HepG2 (cell line): Measurements from ENCODE around the gene ELOVL6. TPM values are rescaled to one million over a fixed set of nuclear protein-coding genes. Genes with fewer than 3 reads are reported as not detected.
A peak's percentile ranks its signal among the peaks of the same experiment; 100 is the strongest.

Experiments
- ATAC-seq: fragments of 200-7000 bp; cut with Tn5 transposase; 3 replicates; pipeline ENCODE4 v1.9.1; 2020; ENCODE audit warnings: mild to moderate bottlenecking, moderate library complexity
- BruUV-seq: library from RNA; stranded (reverse); fragments of 400-500 nt; replicated peaks from 2 replicates; lab custom pipeline; 2021; lab: Mats Ljungman, UMichigan
- CTCF ChIA-PET: fragments of 300-600 bp; formaldehyde crosslinking; extraction: SDS; loops from one replicate; lab custom pipeline; 2021; ENCODE audit warnings: low total read pairs, inconsistent platforms, low intra/inter-chr PET ratio; lab: Yijun Ruan, JAX
- POLR2A ChIA-PET: fragments of 350-600 bp; sonication (Branson Sonifier 250); formaldehyde crosslinking; loops from one replicate; lab custom pipeline; 2020; ENCODE audit warnings: antibody characterized with exemption, inconsistent platforms; lab: Yijun Ruan, JAX
- DNase-seq: peaks from one replicate; pipeline ENCODE4 v3.0.0-alpha.2; 2015; ENCODE audit warnings: low spot score
- FAIRE-seq: peaks from 3 replicates; lab custom pipeline; 2011; peaks lifted over from hg19 to GRCh38; lab: Jason Lieb, UNC
- H2AFZ ChIP-seq: one replicate; pipeline ENCODE4 v1.6.1; 2011; ENCODE audit warnings: low read length, inconsistent platforms
- H3K27ac ChIP-seq: fragments of 300-600 bp; 3 replicates; pipeline ENCODE4 v1.8.0; 2011; ENCODE audit warnings: mixed run types, mild to moderate bottlenecking, mixed read lengths, low read length, inconsistent platforms; ENCODE audit not compliant: insufficient read depth; ENCODE audit errors: extremely low read length
- H3K27me3 ChIP-seq, 2 experiments: fragments of 200-600 bp in 1 of 2; 2 replicates in 1 of 2; 3 replicates in 1 of 2; pipeline versions ENCODE4 v1.6.0 to v1.8.0; 2011; ENCODE audit warnings: low read length in 2 of 2, mild to moderate bottlenecking in 2 of 2, moderate library complexity in 2 of 2, inconsistent platforms in 1 of 2; ENCODE audit not compliant: insufficient read depth in 2 of 2, control insufficient read depth in 1 of 2
- H3K36me3 ChIP-seq, 2 experiments: fragments of 200-600 bp in 1 of 2; replicated peaks in 1 of 2; 2 replicates in 1 of 2; 3 replicates in 1 of 2; pipeline versions ENCODE4 v1.5.1 to v1.8.0; 2011; ENCODE audit warnings: low read length in 2 of 2, inconsistent platforms in 1 of 2; ENCODE audit not compliant: insufficient read depth in 2 of 2, control insufficient read depth in 1 of 2
- H3K4me1 ChIP-seq: 2 replicates; pipeline ENCODE4 v1.5.1; 2012; ENCODE audit warnings: low read length, inconsistent platforms; ENCODE audit not compliant: insufficient read depth
- H3K4me2 ChIP-seq: 2 replicates; pipeline ENCODE4 v1.6.0; 2011; ENCODE audit warnings: low read depth, low read length, inconsistent platforms
- H3K4me3 ChIP-seq, 3 experiments: fragments of 200-600 bp in 1 of 3; sonication (generic), shearing (Covaris generic) in 1 of 3; replicated peaks in 1 of 3; 2 replicates each; pipeline ENCODE4 v1.5.1; 2011 to 2016; ENCODE audit warnings: low read length in 3 of 3, inconsistent platforms in 2 of 3, low read depth in 2 of 3, mild to moderate bottlenecking in 2 of 3, control low read depth in 1 of 3, mixed read lengths in 1 of 3; ENCODE audit not compliant: insufficient read depth in 1 of 3
- H3K79me2 ChIP-seq: one replicate; pipeline ENCODE4 v1.6.1; 2011; ENCODE audit warnings: low read length, inconsistent platforms; ENCODE audit not compliant: insufficient read depth
- H3K9ac ChIP-seq: 2 replicates; pipeline ENCODE4 v1.6.0; 2011; ENCODE audit warnings: mild to moderate bottlenecking, low read depth, low read length, inconsistent platforms; ENCODE audit not compliant: insufficient read depth
- H3K9me3 ChIP-seq: 2 replicates; pipeline ENCODE4 v1.5.1; 2012; ENCODE audit warnings: mild to moderate bottlenecking, low read length
- H4K20me1 ChIP-seq: 2 replicates; pipeline ENCODE4 v1.6.0; 2011; ENCODE audit warnings: inconsistent platforms, mild to moderate bottlenecking, low read length, moderate library complexity; ENCODE audit not compliant: insufficient read depth
- AGO1 ChIP-seq: fragments of 200-400 bp; formaldehyde crosslinking; IDR thresholded peaks from 2 replicates; pipeline ENCODE4 v1.6.1; 2017; ENCODE audit warnings: mild to moderate bottlenecking, low read depth, low read length, moderate library complexity; ENCODE audit not compliant: poor library complexity, severe bottlenecking
- ELF1 ChIP-seq: sonication (generic); formaldehyde crosslinking; IDR thresholded peaks from 2 replicates; pipeline ENCODE4 v1.4.0; 2020; ENCODE audit warnings: missing genetic modification reagents
- FOXP4 ChIP-seq: sonication (generic); formaldehyde crosslinking; IDR thresholded peaks from 2 replicates; pipeline ENCODE4 v1.4.0; 2020; ENCODE audit warnings: missing genetic modification reagents
- HMG20B ChIP-seq: conservative IDR thresholded peaks from 2 replicates; pipeline ENCODE4 v1.6.1; 2016; ENCODE audit warnings: missing genetic modification reagents, missing compliant biosample characterization
- HNF4A ChIP-seq: sonication (generic); formaldehyde crosslinking; IDR thresholded peaks from 2 replicates; pipeline ENCODE4 v1.4.0; 2020; ENCODE audit warnings: missing genetic modification reagents
- MAFF ChIP-seq: IDR thresholded peaks from 2 replicates; pipeline ENCODE4 v1.6.1; 2011; ENCODE audit warnings: low read depth, low read length, improper control_type of control experiment
- POLR2G ChIP-seq: fragments of 200-400 bp; formaldehyde crosslinking; IDR thresholded peaks from 2 replicates; pipeline ENCODE4 v1.6.1; 2018; ENCODE audit warnings: mild to moderate bottlenecking, low read depth, low read length, moderate library complexity
- RELA ChIP-seq: sonication (generic); formaldehyde crosslinking; IDR thresholded peaks from 2 replicates; pipeline ENCODE4 v1.4.0; 2020; ENCODE audit warnings: missing genetic modification reagents
- RXRB ChIP-seq: IDR thresholded peaks from 2 replicates; pipeline ENCODE4 v1.6.1; 2016; ENCODE audit warnings: borderline replicate concordance, missing genetic modification reagents, missing compliant biosample characterization
- SOX6 ChIP-seq, 2 experiments: fragments of 450-650 bp in 1 of 2; sonication (generic) in 1 of 2; formaldehyde crosslinking in 1 of 2; IDR thresholded peaks; 2 replicates each; pipeline versions ENCODE4 v1.4.0 to v1.6.1; 2017 to 2020; ENCODE audit warnings: antibody characterized with exemption in 1 of 2, mild to moderate bottlenecking in 1 of 2, missing genetic modification reagents in 1 of 2
- TBX3 ChIP-seq: fragments of 450-650 bp; IDR thresholded peaks from 2 replicates; pipeline ENCODE4 v1.6.1; 2017; ENCODE audit warnings: antibody characterized with exemption, mild to moderate bottlenecking, inconsistent platforms, borderline replicate concordance
- ZBTB38 ChIP-seq: sonication (generic); formaldehyde crosslinking; IDR thresholded peaks from 2 replicates; pipeline ENCODE4 v1.5.1; 2020; ENCODE audit warnings: mild to moderate bottlenecking, missing genetic modification reagents
- ZFP36 ChIP-seq: fragments of 150-350 bp; IDR thresholded peaks from 2 replicates; pipeline ENCODE4 v1.6.1; 2018; ENCODE audit warnings: borderline replicate concordance, low read length, low read depth; ENCODE audit not compliant: partially characterized antibody
- ZFX ChIP-seq: sonication (generic); formaldehyde crosslinking; IDR thresholded peaks from 2 replicates; pipeline ENCODE4 v1.4.0; 2020; ENCODE audit warnings: mild to moderate bottlenecking, low read depth, missing genetic modification reagents, moderate library complexity
- ZNF20 ChIP-seq: sonication (generic); formaldehyde crosslinking; IDR thresholded peaks from 2 replicates; pipeline ENCODE4 v1.4.0; 2020; ENCODE audit warnings: mild to moderate bottlenecking, moderate library complexity, missing genetic modification reagents
- ZNF740 ChIP-seq: sonication (generic); formaldehyde crosslinking; IDR thresholded peaks from 2 replicates; pipeline ENCODE4 v1.4.0; 2020; ENCODE audit warnings: missing genetic modification reagents
- ZNF747 ChIP-seq: sonication (generic); formaldehyde crosslinking; IDR thresholded peaks from 2 replicates; pipeline ENCODE4 v1.8.1; 2023; ENCODE audit warnings: missing genetic modification reagents, mild to moderate bottlenecking, borderline replicate concordance
- ZNF784 ChIP-seq: sonication (generic); formaldehyde crosslinking; IDR thresholded peaks from 2 replicates; pipeline ENCODE4 v1.5.1; 2020; ENCODE audit warnings: missing genetic modification reagents, mild to moderate bottlenecking, borderline replicate concordance
- WGBS: methylation state at CpG from one replicate; pipeline ENCODE4 v1.1.6; 2017; ENCODE audit warnings: low lambda C conversion rate; 5-methylcytosine and 5-hydroxymethylcytosine counted together
- in situ Hi-C: cut with HindIII; loops from 2 replicates; pipeline ENCODE4 v1.10.0; 2017; ENCODE audit warnings: low pct_unique_long_range_greater_than_20kb; ENCODE audit not compliant: extremely low pct_ligation_motif_present
- intact Hi-C: fragments of 100-400 bp; cut with micrococcal nuclease; formaldehyde crosslinking; loops from one replicate; pipeline ENCODE4 v1.10.0; 2022; ENCODE audit not compliant: unreplicated experiment
- polyA plus RNA-seq, 8 experiments: library from polyadenylated mRNA; depleted of rRNA in 3 of 8; stranded (reverse) in 7 of 8; unstranded in 1 of 8; fragments of >200 nt; fragmentation: Illumina TruSeq in 4 of 8; extraction: Trizol in 4 of 8; gene quantifications; 2 replicates each; pipeline versions ENCODE4 v1.2.1 to v1.2.3, GENCODE V29; 2011 to 2016; ENCODE audit warnings: low read depth in 4 of 8, missing spikeins in 1 of 8, mixed read lengths in 1 of 8; ENCODE audit not compliant: insufficient read depth in 1 of 8
- total RNA-seq, 5 experiments: library from RNA; depleted of rRNA; stranded (reverse); fragments of >200 nt; fragmentation: Illumina TruSeq; extraction: Trizol; gene quantifications; 2 replicates each; pipeline ENCODE4 v1.2.3, GENCODE V29; 2016; ENCODE audit warnings: low read depth in 1 of 5

The ELOVL6 gene
- total and polyA plus RNA-seq, 2 of the 13 experiments (the other 11 are each of a cell fraction or from before 2014, with no cell fraction given): 14.1 to 23.2 TPM

GRCh38 chr4:110134269-110134869 is 64.0 kb downstream of the ELOVL6 start (continued):
- TF ChIP-seq ZNF784 (CRISPR knock-in tag) (no peak), ZNF747 (CRISPR knock-in tag) (no peak), ZBTB38 (no peak), POLR2G (no peak), MAFF (peak; percentile 91), ZFP36 (no peak), ZNF20 (no peak), ZFX (no peak)

GRCh38 chr4:110132816-110133719 is 65.3 kb downstream of the ELOVL6 start:
- H3K4me2 ChIP-seq: peak overlapping the region; percentile 19; the same call in 1 of the 2 replicates
- peaks cover 4% of the 10 kb centered on the region for H4K20me1 ChIP-seq
- peak; percentile 44 for DNase-seq
- H2AFZ ChIP-seq: no peak overlapping the region
- no peaks in the 10 kb centered on the region for H3K27me3 ChIP-seq
- H3K79me2 ChIP-seq: no peaks in the 10 kb centered on the region
- ChIA-PET POLR2A (no interaction called here), CTCF (no interaction called here)
- ATAC-seq: peak; percentile 70
- no peak overlapping the region for H3K27ac ChIP-seq
- no peaks in the 10 kb centered on the region for H3K9me3 ChIP-seq
- BruUV-seq: no TSS peak
- H3K4me3 ChIP-seq: no peak overlapping the region
- intact Hi-C loops: no loop called here
- in situ Hi-C loops: no loop called here
- H3K9ac ChIP-seq: no peak overlapping the region
- WGBS: 84% methylated on average over 6 of the region's 6 CpGs
- peaks cover 27% of the 10 kb centered on the region for H3K4me1 ChIP-seq
- FAIRE-seq: peak; percentile 44
- H3K36me3 ChIP-seq: no peaks in the 10 kb centered on the region; a peak in 2 of 5 replicates
- TF ChIP-seq ZNF740 (CRISPR knock-in tag): peak; percentile 44; the same call in 1 of the 2 replicates
- TF ChIP-seq FOXP4 (CRISPR knock-in tag): peak; percentile 71
- no peak for TF ChIP-seq ELF1 (CRISPR knock-in tag)
- peak; percentile 56; the same call in 1 of the 2 replicates for TF ChIP-seq HMG20B (CRISPR knock-in tag)
- TF ChIP-seq HNF4A: peak; percentile 15; the same call in 1 of the 2 replicates
- TF ChIP-seq RELA (CRISPR knock-in tag): no peak
- TF ChIP-seq SOX6 (IDR thresholded peaks at IDR 0.05): no peak
- TF ChIP-seq SOX6 (CRISPR knock-in tag; IDR thresholded peaks at IDR 0.05): peak; percentile 89
- TF ChIP-seq AGO1: no peak
- TF ChIP-seq TBX3: peak; percentile 75; the same call in 1 of the 2 replicates
- peak; percentile 49; the same call in 1 of the 2 replicates for TF ChIP-seq RXRB
